H1 (cell line): ENCODE data around the gene RREB1. TPM values are rescaled to one million over a fixed set of nuclear protein-coding genes. Genes with fewer than 3 reads are reported as not detected.

ENCODE experiments used
- GABPA ChIP-seq: IDR thresholded peaks from 2 replicates; pipeline ENCODE4 v1.6.1; 2011; ENCODE audit warnings: mild to moderate bottlenecking, low read length, moderate library complexity, borderline replicate concordance; ENCODE audit not compliant: insufficient read depth
- NRF1 ChIP-seq: IDR thresholded peaks from 2 replicates; pipeline ENCODE4 v1.6.1; 2011; ENCODE audit warnings: mild to moderate bottlenecking, low read depth, low read length, improper control_type of control experiment
- RXRA ChIP-seq: IDR thresholded peaks from 2 replicates; pipeline ENCODE4 v1.6.1; 2011; ENCODE audit warnings: low read depth, mild to moderate bottlenecking, low read length, moderate library complexity; ENCODE audit not compliant: insufficient read depth
- SRF ChIP-seq: IDR thresholded peaks from 2 replicates; pipeline ENCODE4 v1.6.1; 2011; ENCODE audit warnings: mild to moderate bottlenecking, low read depth, low read length, moderate library complexity
- polyA plus RNA-seq, 7 experiments: library from polyadenylated mRNA; depleted of rRNA in 3 of 7; stranded (reverse) in 5 of 7; unstranded in 2 of 7; fragments of >200 nt in 5 of 7; fragments of 200-250 nt in 2 of 7; gene quantifications; 1 replicate in 5 of 7; 2 replicates in 1 of 7; 4 replicates in 1 of 7; pipeline versions ENCODE4 v1.2.1 to v1.2.3, GENCODE V29; 2011 to 2013; ENCODE audit warnings: missing spikeins in 2 of 7, mixed read lengths in 2 of 7
- total RNA-seq: library from RNA; stranded (reverse); fragmentation: NEBNext Ultra II Directional; extraction: Animal tissue kit (Norgen Biotek cat#: 25700); gene quantifications from 2 replicates; pipeline ENCODE4 v1.2.1, GENCODE V29; 2021

RREB1 gene
- total and polyA plus RNA-seq, 2 of the 8 experiments (the other 6 are each of a cell fraction or from before 2014, with no cell fraction given), result 3.9 to 34.7 TPM

GRCh38 chr6:7264041-7264440 is 156.3 kb downstream of the RREB1 start (continued):
- no peak for TF ChIP-seq NRF1
- TF ChIP-seq GABPA, result no peak
- no peak for TF ChIP-seq RXRA
- no peak for TF ChIP-seq SRF
- TF ChIP-seq, all 59 proteins: peak for 0
